Measurements from ENCODE around the gene C2orf49.

The C2orf49 gene

GRCh38 chr2:105313877-105314276 is 23.5 kb upstream of the C2orf49 start (continued):
- no peak for TF ChIP-seq ARNTL (CRISPR knock-in tag; IDR thresholded peaks at IDR 0.05; ENCODE audit: borderline replicate concordance, low read depth)
- no peak for TF ChIP-seq TCF4 (CRISPR knock-in tag; IDR thresholded peaks at IDR 0.05; ENCODE audit: borderline replicate concordance)

DNA sequence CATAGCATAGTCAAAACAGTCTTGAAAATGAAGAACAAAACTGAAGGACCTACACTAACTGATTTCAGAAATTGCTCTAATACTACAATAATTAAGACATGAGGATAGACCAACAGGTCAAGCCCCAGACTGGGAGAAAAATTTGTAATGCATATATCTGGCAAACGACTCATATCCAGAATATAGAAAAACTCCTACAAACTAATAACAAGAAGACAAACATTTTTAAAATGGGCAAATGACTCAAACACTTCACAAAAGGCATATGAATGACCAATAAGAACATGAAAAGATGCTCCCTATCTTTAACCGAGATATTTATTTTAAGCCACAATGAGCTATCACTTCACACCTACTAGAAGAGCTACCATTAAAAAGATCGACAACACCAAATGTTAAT is 22.0 kb upstream of the C2orf49 start:
- no peak for ATAC-seq
- TF ChIP-seq PATZ1 (CRISPR knock-in tag; IDR thresholded peaks at IDR 0.05; ENCODE audit: borderline replicate concordance) (no peak), CSDC2 (CRISPR knock-in tag; IDR thresholded peaks at IDR 0.05) (no peak), ZNF565 (CRISPR knock-in tag; conservative IDR thresholded peaks at IDR 0.05; ENCODE audit: low read depth) (no peak), TCF4 (CRISPR knock-in tag; IDR thresholded peaks at IDR 0.05; ENCODE audit: borderline replicate concordance) (no peak), RARB (CRISPR knock-in tag; IDR thresholded peaks at IDR 0.05) (no peak), ARNTL (CRISPR knock-in tag; IDR thresholded peaks at IDR 0.05; ENCODE audit: borderline replicate concordance, low read depth) (no peak), CSRNP3 (CRISPR knock-in tag; IDR thresholded peaks at IDR 0.05) (no peak), ZFP30 (CRISPR knock-in tag; IDR thresholded peaks at IDR 0.05) (no peak), TOX (CRISPR knock-in tag; IDR thresholded peaks at IDR 0.05; ENCODE audit: borderline replicate concordance) (no peak), POU6F1 (CRISPR knock-in tag; IDR thresholded peaks at IDR 0.05; ENCODE audit: borderline replicate concordance, low read depth) (no peak), ZNF8 (CRISPR knock-in tag; IDR thresholded peaks at IDR 0.05) (no peak), SNAI2 (CRISPR knock-in tag; IDR thresholded peaks at IDR 0.05) (no peak), BACH2 (CRISPR knock-in tag; IDR thresholded peaks at IDR 0.05; ENCODE audit: borderline replicate concordance) (no peak), ZFP3 (CRISPR knock-in tag; IDR thresholded peaks at IDR 0.05) (no peak), PPARA (CRISPR knock-in tag; IDR thresholded peaks at IDR 0.05; ENCODE audit: borderline replicate concordance) (no peak), ZNF70 (CRISPR knock-in tag; IDR thresholded peaks at IDR 0.05) (no peak), ZC3H10 (CRISPR knock-in tag; IDR thresholded peaks at IDR 0.05) (no peak)
- TF ChIP-seq, protein P1, sequence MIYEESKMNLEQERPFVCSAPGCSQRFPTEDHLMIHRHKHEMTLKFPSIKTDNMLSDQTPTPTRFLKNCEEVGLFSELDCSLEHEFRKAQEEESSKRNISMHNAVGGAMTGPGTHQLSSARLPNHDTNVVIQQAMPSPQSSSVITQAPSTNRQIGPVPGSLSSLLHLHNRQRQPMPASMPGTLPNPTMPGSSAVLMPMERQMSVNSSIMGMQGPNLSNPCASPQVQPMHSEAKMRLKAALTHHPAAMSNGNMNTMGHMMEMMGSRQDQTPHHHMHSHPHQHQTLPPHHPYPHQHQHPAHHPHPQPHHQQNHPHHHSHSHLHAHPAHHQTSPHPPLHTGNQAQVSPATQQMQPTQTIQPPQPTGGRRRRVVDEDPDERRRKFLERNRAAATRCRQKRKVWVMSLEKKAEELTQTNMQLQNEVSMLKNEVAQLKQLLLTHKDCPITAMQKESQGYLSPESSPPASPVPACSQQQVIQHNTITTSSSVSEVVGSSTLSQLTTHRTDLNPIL (CRISPR knock-in tag; IDR thresholded peaks at IDR 0.05; ENCODE audit: low read depth) = no peak
- TF ChIP-seq, protein P2, sequence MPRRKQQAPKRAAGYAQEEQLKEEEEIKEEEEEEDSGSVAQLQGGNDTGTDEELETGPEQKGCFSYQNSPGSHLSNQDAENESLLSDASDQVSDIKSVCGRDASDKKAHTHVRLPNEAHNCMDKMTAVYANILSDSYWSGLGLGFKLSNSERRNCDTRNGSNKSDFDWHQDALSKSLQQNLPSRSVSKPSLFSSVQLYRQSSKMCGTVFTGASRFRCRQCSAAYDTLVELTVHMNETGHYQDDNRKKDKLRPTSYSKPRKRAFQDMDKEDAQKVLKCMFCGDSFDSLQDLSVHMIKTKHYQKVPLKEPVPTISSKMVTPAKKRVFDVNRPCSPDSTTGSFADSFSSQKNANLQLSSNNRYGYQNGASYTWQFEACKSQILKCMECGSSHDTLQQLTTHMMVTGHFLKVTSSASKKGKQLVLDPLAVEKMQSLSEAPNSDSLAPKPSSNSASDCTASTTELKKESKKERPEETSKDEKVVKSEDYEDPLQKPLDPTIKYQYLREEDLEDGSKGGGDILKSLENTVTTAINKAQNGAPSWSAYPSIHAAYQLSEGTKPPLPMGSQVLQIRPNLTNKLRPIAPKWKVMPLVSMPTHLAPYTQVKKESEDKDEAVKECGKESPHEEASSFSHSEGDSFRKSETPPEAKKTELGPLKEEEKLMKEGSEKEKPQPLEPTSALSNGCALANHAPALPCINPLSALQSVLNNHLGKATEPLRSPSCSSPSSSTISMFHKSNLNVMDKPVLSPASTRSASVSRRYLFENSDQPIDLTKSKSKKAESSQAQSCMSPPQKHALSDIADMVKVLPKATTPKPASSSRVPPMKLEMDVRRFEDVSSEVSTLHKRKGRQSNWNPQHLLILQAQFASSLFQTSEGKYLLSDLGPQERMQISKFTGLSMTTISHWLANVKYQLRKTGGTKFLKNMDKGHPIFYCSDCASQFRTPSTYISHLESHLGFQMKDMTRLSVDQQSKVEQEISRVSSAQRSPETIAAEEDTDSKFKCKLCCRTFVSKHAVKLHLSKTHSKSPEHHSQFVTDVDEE (CRISPR knock-in tag; IDR thresholded peaks at IDR 0.05) = no peak

DNA sequence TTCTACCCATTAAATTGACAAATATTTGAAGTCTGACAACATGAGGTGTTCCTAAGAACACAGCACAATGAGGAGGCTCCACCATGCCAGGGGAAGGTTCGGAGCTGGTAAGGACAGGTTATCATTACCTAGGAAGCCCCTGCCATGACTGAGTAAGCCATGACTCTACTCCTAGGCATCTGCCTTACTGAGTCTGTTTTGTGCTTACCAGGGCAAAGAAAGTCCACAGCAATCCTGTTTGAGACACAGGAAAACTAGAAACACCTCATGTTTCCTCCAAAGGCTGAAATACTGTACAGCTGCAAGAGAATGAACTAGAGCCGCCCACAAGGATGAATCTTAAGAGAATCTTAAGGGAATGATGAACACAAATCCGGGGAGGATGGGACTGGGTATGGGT is 19.4 kb upstream of the C2orf49 start:
- ATAC-seq = no peak
- no peak for TF ChIP-seq ZFP3 (CRISPR knock-in tag; IDR thresholded peaks at IDR 0.05)
- TF ChIP-seq, protein P1 (CRISPR knock-in tag; IDR thresholded peaks at IDR 0.05; ENCODE audit: low read depth) = no peak
- TF ChIP-seq ZFP30 (CRISPR knock-in tag; IDR thresholded peaks at IDR 0.05) = no peak
- TF ChIP-seq SNAI2 (CRISPR knock-in tag; IDR thresholded peaks at IDR 0.05) = no peak
- TF ChIP-seq PATZ1 (CRISPR knock-in tag; IDR thresholded peaks at IDR 0.05; ENCODE audit: borderline replicate concordance) = no peak
- TF ChIP-seq ISL1 (CRISPR knock-in tag; IDR thresholded peaks at IDR 0.05) = no peak
- TF ChIP-seq PPARA (CRISPR knock-in tag; IDR thresholded peaks at IDR 0.05; ENCODE audit: borderline replicate concordance) = no peak
- TF ChIP-seq RARB (CRISPR knock-in tag; IDR thresholded peaks at IDR 0.05) = no peak
- TF ChIP-seq ESRRG (CRISPR knock-in tag; IDR thresholded peaks at IDR 0.05) = no peak
- no peak for TF ChIP-seq POU6F1 (CRISPR knock-in tag; IDR thresholded peaks at IDR 0.05; ENCODE audit: borderline replicate concordance, low read depth)
- no peak for TF ChIP-seq GLIS3 (CRISPR knock-in tag; IDR thresholded peaks at IDR 0.05)
- no peak for TF ChIP-seq ARNTL (CRISPR knock-in tag; IDR thresholded peaks at IDR 0.05; ENCODE audit: borderline replicate concordance, low read depth)
- no peak for TF ChIP-seq ZNF565 (CRISPR knock-in tag; conservative IDR thresholded peaks at IDR 0.05; ENCODE audit: low read depth)

Data from SK-N-SH treated with all-trans-retinoic acid at 6 μM for 48 hours (cell line).